A549 (cell line): ENCODE results near the gene AHI1.

Experiments
- CHD4 ChIP-seq: fragments of 200-600 bp; sonication (generic); IDR thresholded peaks from 2 replicates; pipeline ENCODE4 v1.6.1; 2016; ENCODE audit warnings: antibody characterized with exemption, mild to moderate bottlenecking, borderline replicate concordance
- EP300 ChIP-seq, 2 experiments: fragments of >200 bp; sonication (Bioruptor Twin); formaldehyde crosslinking; IDR thresholded peaks; 2 replicates in 1 of 2; 3 replicates in 1 of 2; pipeline ENCODE4 v1.6.1; 2016 to 2017
- GATA3 ChIP-seq: IDR thresholded peaks from 2 replicates; pipeline ENCODE4 v1.6.1; 2012; ENCODE audit warnings: borderline replicate concordance
- HOXA7 ChIP-seq: fragments of 250-450 bp; sonication (Bioruptor Pico); IDR thresholded peaks from 2 replicates; pipeline ENCODE4 v1.5.0; 2020; ENCODE audit warnings: mild to moderate bottlenecking, moderate library complexity
- JUN ChIP-seq, 2 experiments: fragments of >200 bp; sonication (Bioruptor Twin); formaldehyde crosslinking; IDR thresholded peaks; 2 replicates in 1 of 2; 3 replicates in 1 of 2; pipeline ENCODE4 v1.6.1; 2016 to 2017
- MAFK ChIP-seq: fragments of 450-650 bp; IDR thresholded peaks from 2 replicates; pipeline ENCODE4 v1.6.1; 2014; ENCODE audit not compliant: partially characterized antibody
- MAX ChIP-seq: IDR thresholded peaks from 2 replicates; pipeline ENCODE4 v1.6.1; 2012
- MAZ ChIP-seq: fragments of 150-350 bp; IDR thresholded peaks from 2 replicates; pipeline ENCODE4 v1.6.1; 2014; ENCODE audit warnings: antibody characterized with exemption, low read depth, low read length, borderline replicate concordance
- MYC ChIP-seq: IDR thresholded peaks from 2 replicates; pipeline ENCODE4 v1.6.1; 2012; ENCODE audit warnings: mild to moderate bottlenecking, inconsistent platforms, low read length, improper control_type of control experiment, borderline replicate concordance
- POLR2A ChIP-seq: IDR thresholded peaks from 2 replicates; pipeline ENCODE4 v1.6.1; 2012; ENCODE audit warnings: mild to moderate bottlenecking, low read length
- RAD21 ChIP-seq, 2 experiments: fragments of >200 bp in 1 of 2; sonication (Bioruptor Twin) in 1 of 2; formaldehyde crosslinking in 1 of 2; IDR thresholded peaks in 1 of 2; conservative IDR thresholded peaks in 1 of 2; 2 replicates in 1 of 2; 3 replicates in 1 of 2; pipeline ENCODE4 v1.6.1; 2012 to 2018; ENCODE audit warnings: inconsistent platforms in 1 of 2
- TF ChIP-seq, protein P1 (sequence below): fragments of >200 bp; sonication (Bioruptor Twin); formaldehyde crosslinking; IDR thresholded peaks from 3 replicates; pipeline ENCODE4 v1.5.1; 2016
- TF ChIP-seq, protein P2 (sequence below): fragments of 150-350 bp; IDR thresholded peaks from 2 replicates; pipeline ENCODE4 v1.6.1; 2014; ENCODE audit warnings: low read depth, mild to moderate bottlenecking, low read length

DNA sequence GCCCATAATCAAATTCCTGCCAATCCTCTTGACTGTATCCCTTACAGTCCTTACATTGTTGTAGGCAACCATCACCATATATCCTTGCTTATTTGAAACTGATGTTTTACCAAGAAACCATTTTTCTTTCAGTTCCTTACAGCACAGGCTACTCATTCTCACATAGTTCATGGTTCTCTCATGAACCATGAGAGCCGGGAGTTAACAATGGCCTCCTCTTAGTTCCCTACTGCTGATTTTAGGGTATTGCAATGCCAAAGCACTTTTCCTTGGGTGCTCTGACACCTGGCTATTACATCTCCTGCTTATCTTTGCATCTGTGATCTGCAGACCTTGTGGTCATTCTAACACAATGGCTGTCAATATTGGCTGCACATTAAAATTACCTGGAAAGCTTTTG is 183.0 kb downstream of the AHI1 start:
- TF ChIP-seq, protein P1, sequence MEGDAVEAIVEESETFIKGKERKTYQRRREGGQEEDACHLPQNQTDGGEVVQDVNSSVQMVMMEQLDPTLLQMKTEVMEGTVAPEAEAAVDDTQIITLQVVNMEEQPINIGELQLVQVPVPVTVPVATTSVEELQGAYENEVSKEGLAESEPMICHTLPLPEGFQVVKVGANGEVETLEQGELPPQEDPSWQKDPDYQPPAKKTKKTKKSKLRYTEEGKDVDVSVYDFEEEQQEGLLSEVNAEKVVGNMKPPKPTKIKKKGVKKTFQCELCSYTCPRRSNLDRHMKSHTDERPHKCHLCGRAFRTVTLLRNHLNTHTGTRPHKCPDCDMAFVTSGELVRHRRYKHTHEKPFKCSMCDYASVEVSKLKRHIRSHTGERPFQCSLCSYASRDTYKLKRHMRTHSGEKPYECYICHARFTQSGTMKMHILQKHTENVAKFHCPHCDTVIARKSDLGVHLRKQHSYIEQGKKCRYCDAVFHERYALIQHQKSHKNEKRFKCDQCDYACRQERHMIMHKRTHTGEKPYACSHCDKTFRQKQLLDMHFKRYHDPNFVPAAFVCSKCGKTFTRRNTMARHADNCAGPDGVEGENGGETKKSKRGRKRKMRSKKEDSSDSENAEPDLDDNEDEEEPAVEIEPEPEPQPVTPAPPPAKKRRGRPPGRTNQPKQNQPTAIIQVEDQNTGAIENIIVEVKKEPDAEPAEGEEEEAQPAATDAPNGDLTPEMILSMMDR, result no peak
- TF ChIP-seq JUN (IDR thresholded peaks at IDR 0.05) (no peak), EP300 (IDR thresholded peaks at IDR 0.05) (no peak), MYC (no peak), POLR2A (no peak), MAFK (no peak), MAX (no peak), GATA3 (no peak), MAZ (no peak), RAD21 (conservative IDR thresholded peaks at IDR 0.05 in 1 of 2, IDR thresholded peaks at IDR 0.05 in 1 of 2) (no peak), HOXA7 (CRISPR knock-in tag) (no peak), CHD4 (no peak)
- TF ChIP-seq, protein P2, sequence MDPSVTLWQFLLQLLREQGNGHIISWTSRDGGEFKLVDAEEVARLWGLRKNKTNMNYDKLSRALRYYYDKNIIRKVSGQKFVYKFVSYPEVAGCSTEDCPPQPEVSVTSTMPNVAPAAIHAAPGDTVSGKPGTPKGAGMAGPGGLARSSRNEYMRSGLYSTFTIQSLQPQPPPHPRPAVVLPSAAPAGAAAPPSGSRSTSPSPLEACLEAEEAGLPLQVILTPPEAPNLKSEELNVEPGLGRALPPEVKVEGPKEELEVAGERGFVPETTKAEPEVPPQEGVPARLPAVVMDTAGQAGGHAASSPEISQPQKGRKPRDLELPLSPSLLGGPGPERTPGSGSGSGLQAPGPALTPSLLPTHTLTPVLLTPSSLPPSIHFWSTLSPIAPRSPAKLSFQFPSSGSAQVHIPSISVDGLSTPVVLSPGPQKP, result no peak
